ENCODE results near the gene GCA.

DNA sequence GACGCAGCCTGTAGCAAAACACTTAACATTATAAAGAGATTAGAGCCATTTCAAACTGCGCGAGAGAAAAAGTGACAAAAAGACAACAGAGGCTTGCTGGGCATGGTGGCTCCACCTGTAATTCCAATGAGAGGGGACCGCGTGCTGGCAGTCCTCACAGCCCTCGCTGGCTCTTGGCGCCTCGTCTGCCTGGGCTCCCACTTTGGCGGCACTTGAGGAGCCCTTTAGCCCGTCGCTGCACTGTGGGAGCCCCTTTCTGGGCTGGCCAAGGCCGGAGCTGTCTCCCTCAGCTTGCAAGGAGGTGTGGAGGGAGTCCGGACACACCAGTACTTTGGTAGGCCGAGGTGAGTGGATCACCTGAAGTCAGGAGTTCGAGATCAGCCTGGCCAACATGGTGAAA is 16.1 kb upstream of the GCA start:
- TF ChIP-seq REST (IDR thresholded peaks at IDR 0.05; ENCODE audit: insufficient read depth in 1 of 2, low read depth in 2 of 2, low read length in 2 of 2) (no peak), POLR2AphosphoS5 (IDR thresholded peaks at IDR 0.05; ENCODE audit: low read depth, low read length) (no peak), TAF1 (IDR thresholded peaks at IDR 0.05; ENCODE audit: borderline replicate concordance, insufficient read depth, low read length) (no peak)
